A549 (cell line): Measurements from ENCODE around the gene ABO. TPM values are rescaled to one million over a fixed set of nuclear protein-coding genes. Genes with fewer than 3 reads are reported as not detected.
"Not testable (repeated sequence)": the region's sequence is repeated elsewhere in the genome, so short reads cannot be mapped to it uniquely, and the experiment has no call there.

Experiments
- ATAC-seq, 2 experiments: fragments of 200-7000 bp in 1 of 2; fragments of >200 bp in 1 of 2; cut with Nextera tagmentation in 1 of 2; cut with Tn5 transposase in 1 of 2; 3 replicates each; pipeline versions ENCODE4 v1.8.0 to v1.9.1; 2018 to 2020; ENCODE audit warnings: mild to moderate bottlenecking in 1 of 2, moderate library complexity in 1 of 2
- CTCF ChIA-PET: fragments of 300-600 bp; sonication (Branson Sonifier 250); formaldehyde crosslinking; extraction: SDS; loops from one replicate; lab custom pipeline; 2021; ENCODE audit warnings: antibody characterized with exemption, inconsistent platforms; lab: Yijun Ruan, JAX
- POLR2A ChIA-PET: fragments of 350-600 bp; formaldehyde crosslinking; extraction: SDS; loops from one replicate; lab custom pipeline; 2021; ENCODE audit warnings: antibody characterized with exemption, inconsistent platforms; lab: Yijun Ruan, JAX
- DNase-seq, 2 experiments: peaks; one replicate each; pipeline versions ENCODE4 v3.0.0 to v3.0.0-alpha.2; 2011 to 2016; ENCODE audit warnings: low read depth in 1 of 2, low spot score in 1 of 2
- FAIRE-seq: peaks from 2 replicates; lab custom pipeline; 2011; peaks lifted over from hg19 to GRCh38; lab: Jason Lieb, UNC
- H3K27ac ChIP-seq, 2 experiments: fragments of >200 bp; sonication (Bioruptor Twin); formaldehyde crosslinking; 3 replicates each; pipeline ENCODE4 v1.5.1; 2016 to 2017
- H3K4me1 ChIP-seq: fragments of >200 bp; sonication (Bioruptor Twin); formaldehyde crosslinking; 3 replicates; pipeline ENCODE4 v1.6.1; 2016
- H3K4me2 ChIP-seq: fragments of >200 bp; sonication (Bioruptor Twin); formaldehyde crosslinking; 3 replicates; pipeline ENCODE4 v1.6.1; 2016
- H3K4me3 ChIP-seq: fragments of >200 bp; sonication (Bioruptor Twin); formaldehyde crosslinking; 3 replicates; pipeline ENCODE4 v1.5.1; 2016
- H3K9me3 ChIP-seq: fragments of >200 bp; sonication (Bioruptor Twin); formaldehyde crosslinking; 3 replicates; pipeline ENCODE4 v1.6.1; 2016
- CBX8 ChIP-seq: fragments of 200-600 bp; sonication (generic); IDR thresholded peaks from 2 replicates; pipeline ENCODE4 v1.6.1; 2016
- EHF ChIP-seq: fragments of 250-450 bp; sonication (Bioruptor Pico); IDR thresholded peaks from 2 replicates; pipeline ENCODE4 v1.5.0; 2020; ENCODE audit warnings: mild to moderate bottlenecking
- FOSB ChIP-seq: fragments of 250-450 bp; sonication (Bioruptor Pico); IDR thresholded peaks from 2 replicates; pipeline ENCODE4 v1.5.0; 2020; ENCODE audit warnings: mild to moderate bottlenecking, moderate library complexity
- GATA3 ChIP-seq: IDR thresholded peaks from 2 replicates; pipeline ENCODE4 v1.6.1; 2012; ENCODE audit warnings: borderline replicate concordance
- HOXA7 ChIP-seq: fragments of 250-450 bp; sonication (Bioruptor Pico); IDR thresholded peaks from 2 replicates; pipeline ENCODE4 v1.5.0; 2020; ENCODE audit warnings: mild to moderate bottlenecking, moderate library complexity
- HOXB13 ChIP-seq: fragments of 250-450 bp; sonication (Bioruptor Pico); IDR thresholded peaks from 2 replicates; pipeline ENCODE4 v1.5.0; 2020; ENCODE audit warnings: low read depth, mild to moderate bottlenecking, moderate library complexity
- HOXB5 ChIP-seq: fragments of 250-450 bp; sonication (Bioruptor Pico); IDR thresholded peaks from 2 replicates; pipeline ENCODE4 v1.5.0; 2020; ENCODE audit warnings: mild to moderate bottlenecking, moderate library complexity
- MAZ ChIP-seq: fragments of 150-350 bp; IDR thresholded peaks from 2 replicates; pipeline ENCODE4 v1.6.1; 2014; ENCODE audit warnings: antibody characterized with exemption, low read depth, low read length, borderline replicate concordance
- NPAS2 ChIP-seq: fragments of 250-450 bp; sonication (Bioruptor Pico); IDR thresholded peaks from 2 replicates; pipeline ENCODE4 v1.8.0; 2022; ENCODE audit warnings: mild to moderate bottlenecking, moderate library complexity, borderline replicate concordance
- NR3C1 ChIP-seq: fragments of >200 bp; sonication (Bioruptor Twin); formaldehyde crosslinking; IDR thresholded peaks from 3 replicates; pipeline ENCODE4 v1.6.1; 2017
- RARB ChIP-seq: fragments of 250-450 bp; sonication (Bioruptor Pico); IDR thresholded peaks from 2 replicates; pipeline ENCODE4 v1.8.0; 2021; ENCODE audit warnings: mild to moderate bottlenecking, moderate library complexity
- SREBF2 ChIP-seq: fragments of 450-650 bp; IDR thresholded peaks from 2 replicates; pipeline ENCODE4 v1.6.1; 2014; ENCODE audit warnings: mild to moderate bottlenecking, moderate library complexity
- ZFP36 ChIP-seq: fragments of 450-650 bp; IDR thresholded peaks from 2 replicates; pipeline ENCODE4 v1.6.1; 2014; ENCODE audit warnings: borderline replicate concordance; ENCODE audit not compliant: partially characterized antibody
- WGBS: methylation state at CpG from one replicate; pipeline ENCODE4 v1.1.6; 2017; ENCODE audit errors: missing lambda C conversion rate; 5-methylcytosine and 5-hydroxymethylcytosine counted together
- polyA plus RNA-seq, 4 experiments: library from polyadenylated mRNA; depleted of rRNA in 3 of 4; stranded (reverse); fragments of >200 nt; fragmentation: RNase III in 1 of 4; extraction: RNeasy Plus Mini Kit Qiagen cat#74134 plus additional on column Dnase treatment in 1 of 4; gene quantifications; 2 replicates in 3 of 4; 3 replicates in 1 of 4; pipeline ENCODE4 v1.2.3, GENCODE V29; 2011 to 2017
- TF ChIP-seq, protein P1 (sequence below): fragments of 250-450 bp; sonication (Bioruptor Pico); IDR thresholded peaks from 2 replicates; pipeline ENCODE4 v1.5.0; 2020; ENCODE audit warnings: low read depth, mild to moderate bottlenecking, moderate library complexity
- TF ChIP-seq, protein P2 (sequence below): fragments of >200 bp; sonication (Bioruptor Twin); formaldehyde crosslinking; IDR thresholded peaks from 3 replicates; pipeline ENCODE4 v1.5.1; 2016
- TF ChIP-seq, protein P3 (sequence below): fragments of >200 bp; sonication (Bioruptor Twin); formaldehyde crosslinking; IDR thresholded peaks from 3 replicates; pipeline ENCODE4 v1.6.1; 2016

Gene ABO
- polyA plus RNA-seq, 2 of the 4 experiments (the other 2 are of a cell fraction) = not detected

DNA sequence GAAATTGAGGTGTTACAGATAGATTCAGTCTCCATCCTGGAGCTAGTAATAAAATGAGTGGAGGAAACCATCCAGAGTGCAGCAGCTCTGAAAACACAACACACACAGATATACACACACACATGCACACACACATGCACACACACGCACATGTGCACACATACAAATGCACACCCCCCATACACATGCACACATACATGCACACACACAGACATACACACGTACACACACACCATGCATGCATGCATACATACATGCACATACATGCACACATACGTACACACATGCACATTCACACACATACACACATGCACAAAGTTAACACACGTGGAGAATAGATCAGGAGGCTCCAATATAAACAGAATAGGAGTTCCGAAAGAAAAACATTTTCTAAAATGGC, 44.9 kb downstream of the ABO start:
- ATAC-seq (no peak), FAIRE-seq (no peak), DNase-seq (no peak)
- TF ChIP-seq ZFP36 = no peak
- TF ChIP-seq HOXB13 (CRISPR knock-in tag) = no peak
- no peak for TF ChIP-seq HOXA7 (CRISPR knock-in tag)
- no peak for TF ChIP-seq MAZ
- TF ChIP-seq EHF (CRISPR knock-in tag) = no peak
- 41% methylated on average over 5 of the region's 5 CpGs for WGBS
- Histone ChIP-seq H3K4me2 (no peak overlapping the region), H3K4me3 (no peak overlapping the region), H3K27ac (no peak overlapping the region), H3K4me1 (no peaks in the 10 kb centered on the region), H3K9me3 (0 out of 3 replicates have a peak, but pooled peaks cover 2% of the 10 kb centered on the region)
- ChIA-PET CTCF (interaction anchor here (1.1 to 1.7 kb wide), 2 partner anchors 9 to 44 kb away, joined by 3 to 15 read pairs; no protein-coding TSS in a partner anchor), POLR2A (no interaction called here)

DNA sequence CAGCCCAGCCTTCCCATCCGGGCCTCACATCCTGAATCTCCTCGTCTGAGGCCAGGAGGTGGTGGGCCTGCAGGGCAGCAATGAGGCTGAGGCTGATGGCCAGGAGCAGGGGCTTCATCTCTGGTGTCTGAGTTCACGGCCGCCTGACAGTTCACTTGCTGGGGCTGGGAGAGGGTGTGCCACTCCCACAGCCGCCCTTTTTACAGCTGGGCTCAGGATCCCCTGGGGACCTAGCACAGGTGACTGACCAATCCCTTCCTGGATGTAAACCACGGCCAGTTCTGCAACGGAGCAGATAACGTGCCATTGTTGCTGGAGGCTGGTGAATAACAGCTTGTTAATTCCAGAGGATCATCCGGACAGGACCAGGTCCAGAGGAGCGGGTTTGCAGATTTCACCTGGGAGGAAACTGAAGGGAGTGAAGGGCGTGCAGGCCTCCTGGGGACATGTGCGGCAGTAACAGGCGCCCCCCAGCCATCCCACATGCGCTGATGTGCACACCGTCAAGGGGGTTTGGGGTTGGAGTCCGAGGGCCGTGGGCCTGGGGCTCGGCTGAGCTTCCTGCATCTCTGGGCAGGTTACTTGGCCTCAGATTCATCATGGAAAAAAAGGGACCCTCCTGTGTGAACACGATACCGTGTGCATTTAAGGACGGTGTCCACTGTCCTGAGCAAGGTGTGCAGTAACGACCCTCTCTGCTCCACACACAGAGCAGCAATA, 46.4 kb downstream of the ABO start:
- H3K4me2 ChIP-seq, H3K4me3 ChIP-seq, FAIRE-seq, H3K4me1 ChIP-seq, H3K9me3 ChIP-seq, H3K27ac ChIP-seq, DNase-seq, POLR2A ChIA-PET: not testable (repeated sequence)
- CTCF ChIA-PET = interaction anchor here (2.5 kb wide), 1 partner anchor 10 kb away, joined by 9 read pairs; no protein-coding TSS in a partner anchor
- 49% methylated on average over 12 of the region's 22 CpGs for WGBS
- 0 out of 6 replicates have a peak, but pooled peaks of 1 of the 2 experiments have one; percentile 35 for ATAC-seq

DNA sequence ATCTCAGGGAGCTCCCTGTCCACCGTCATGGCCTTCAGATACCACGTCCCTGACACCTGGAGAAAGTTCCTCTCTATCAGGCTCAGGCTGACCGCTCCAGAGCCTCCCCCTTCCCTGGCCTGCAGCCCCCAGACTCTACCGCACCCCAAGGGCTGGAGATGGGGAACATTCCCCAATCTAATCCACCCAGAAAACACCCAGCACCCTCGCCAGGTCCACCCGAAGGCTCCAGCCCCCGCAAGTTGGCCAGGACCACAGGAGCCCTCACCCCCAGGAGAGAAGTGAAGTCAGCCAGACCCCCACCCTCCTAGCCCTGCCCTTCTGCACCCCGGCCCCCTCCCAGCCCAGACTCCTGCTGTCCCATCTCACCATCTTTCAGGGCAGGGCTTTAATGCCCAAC, 47.0 kb downstream of the ABO start:
- H3K27ac ChIP-seq, POLR2A ChIA-PET, H3K4me3 ChIP-seq, H3K4me1 ChIP-seq, H3K9me3 ChIP-seq, H3K4me2 ChIP-seq, DNase-seq, ATAC-seq, FAIRE-seq: not testable (repeated sequence)
- CTCF ChIA-PET = interaction anchor here (1.3 to 2.5 kb wide), 2 partner anchors 11 to 42 kb away, joined by 3 to 9 read pairs; no protein-coding TSS in a partner anchor
- 64% methylated on average over 6 of the region's 8 CpGs for WGBS

DNA sequence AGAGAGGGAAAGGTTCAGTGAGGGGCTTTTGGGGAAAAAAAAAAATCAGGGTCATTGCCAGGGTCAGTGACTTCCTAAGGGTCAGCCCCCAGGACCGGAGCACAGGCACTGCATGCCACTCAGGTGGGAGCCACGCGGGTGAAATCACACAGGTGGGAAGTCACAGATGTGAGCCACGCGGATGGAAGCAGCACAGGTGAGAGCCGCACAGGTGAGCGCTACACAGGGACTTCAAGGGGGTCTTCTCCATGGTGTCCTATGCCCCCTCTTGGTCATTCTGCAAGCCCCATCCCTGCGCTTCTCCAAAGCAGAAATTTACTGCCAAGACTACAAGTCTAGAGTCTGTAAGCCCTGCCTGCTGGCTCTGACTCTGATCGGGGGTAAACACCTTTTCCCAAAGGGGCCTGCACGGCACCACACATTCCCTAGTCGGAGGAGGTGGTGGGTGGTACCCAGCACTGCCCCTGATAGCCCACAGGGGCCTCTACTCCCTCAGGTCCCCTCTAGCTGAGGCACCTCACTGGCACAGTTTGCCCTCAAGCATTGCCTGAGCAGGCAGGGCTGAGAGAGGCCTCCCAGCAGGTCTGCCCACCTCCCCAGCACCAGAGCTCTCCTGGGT, 47.6 kb downstream of the ABO start:
- TF ChIP-seq RARB (CRISPR knock-in tag) (no peak), FOSB (CRISPR knock-in tag) (no peak), NR3C1 (no peak), CBX8 (no peak), HOXB5 (CRISPR knock-in tag) (no peak), SREBF2 (no peak), NPAS2 (CRISPR knock-in tag) (no peak), GATA3 (no peak)
- TF ChIP-seq, protein P1, sequence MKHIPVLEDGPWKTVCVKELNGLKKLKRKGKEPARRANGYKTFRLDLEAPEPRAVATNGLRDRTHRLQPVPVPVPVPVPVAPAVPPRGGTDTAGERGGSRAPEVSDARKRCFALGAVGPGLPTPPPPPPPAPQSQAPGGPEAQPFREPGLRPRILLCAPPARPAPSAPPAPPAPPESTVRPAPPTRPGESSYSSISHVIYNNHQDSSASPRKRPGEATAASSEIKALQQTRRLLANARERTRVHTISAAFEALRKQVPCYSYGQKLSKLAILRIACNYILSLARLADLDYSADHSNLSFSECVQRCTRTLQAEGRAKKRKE = no peak
- TF ChIP-seq, protein P2, sequence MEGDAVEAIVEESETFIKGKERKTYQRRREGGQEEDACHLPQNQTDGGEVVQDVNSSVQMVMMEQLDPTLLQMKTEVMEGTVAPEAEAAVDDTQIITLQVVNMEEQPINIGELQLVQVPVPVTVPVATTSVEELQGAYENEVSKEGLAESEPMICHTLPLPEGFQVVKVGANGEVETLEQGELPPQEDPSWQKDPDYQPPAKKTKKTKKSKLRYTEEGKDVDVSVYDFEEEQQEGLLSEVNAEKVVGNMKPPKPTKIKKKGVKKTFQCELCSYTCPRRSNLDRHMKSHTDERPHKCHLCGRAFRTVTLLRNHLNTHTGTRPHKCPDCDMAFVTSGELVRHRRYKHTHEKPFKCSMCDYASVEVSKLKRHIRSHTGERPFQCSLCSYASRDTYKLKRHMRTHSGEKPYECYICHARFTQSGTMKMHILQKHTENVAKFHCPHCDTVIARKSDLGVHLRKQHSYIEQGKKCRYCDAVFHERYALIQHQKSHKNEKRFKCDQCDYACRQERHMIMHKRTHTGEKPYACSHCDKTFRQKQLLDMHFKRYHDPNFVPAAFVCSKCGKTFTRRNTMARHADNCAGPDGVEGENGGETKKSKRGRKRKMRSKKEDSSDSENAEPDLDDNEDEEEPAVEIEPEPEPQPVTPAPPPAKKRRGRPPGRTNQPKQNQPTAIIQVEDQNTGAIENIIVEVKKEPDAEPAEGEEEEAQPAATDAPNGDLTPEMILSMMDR = no peak
- TF ChIP-seq, protein P3, sequence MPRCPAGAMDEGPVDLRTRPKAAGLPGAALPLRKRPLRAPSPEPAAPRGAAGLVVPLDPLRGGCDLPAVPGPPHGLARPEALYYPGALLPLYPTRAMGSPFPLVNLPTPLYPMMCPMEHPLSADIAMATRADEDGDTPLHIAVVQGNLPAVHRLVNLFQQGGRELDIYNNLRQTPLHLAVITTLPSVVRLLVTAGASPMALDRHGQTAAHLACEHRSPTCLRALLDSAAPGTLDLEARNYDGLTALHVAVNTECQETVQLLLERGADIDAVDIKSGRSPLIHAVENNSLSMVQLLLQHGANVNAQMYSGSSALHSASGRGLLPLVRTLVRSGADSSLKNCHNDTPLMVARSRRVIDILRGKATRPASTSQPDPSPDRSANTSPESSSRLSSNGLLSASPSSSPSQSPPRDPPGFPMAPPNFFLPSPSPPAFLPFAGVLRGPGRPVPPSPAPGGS = no peak
- no peak for ATAC-seq
- H3K9me3 ChIP-seq = 0 out of 3 replicates have a peak, but pooled peaks cover 2% of the 10 kb centered on the region
- ChIA-PET CTCF (interaction anchor here (1.3 to 2.5 kb wide), 3 partner anchors 8 to 41 kb away, joined by 3 to 9 read pairs (median 3); no protein-coding TSS in a partner anchor), POLR2A (no interaction called here)
- no peak for DNase-seq
- no peak overlapping the region for H3K27ac ChIP-seq
- H3K4me2 ChIP-seq = no peak overlapping the region
- H3K4me3 ChIP-seq = no peak overlapping the region
- 76% methylated on average over 10 of the region's 11 CpGs for WGBS
- H3K4me1 ChIP-seq = no peaks in the 10 kb centered on the region
- FAIRE-seq = no peak
